Gastrocnemius medialis (tissue), 4 donors: Measurements from ENCODE around the gene IARS1. TPM values are rescaled to one million over a fixed set of nuclear protein-coding genes. Genes with fewer than 3 reads are reported as not detected.

Experiments used
- ATAC-seq, 2 donors: fragments of 150-250 bp; one replicate each; pipeline ENCODE4 v1.9.1; 2016
- DNase-seq, 2 donors: peaks; one replicate each; pipeline ENCODE4 v3.0.0-alpha.2; 2019
- H3K27ac ChIP-seq, 4 donors: fragments of 200-600 bp; sonication (generic); 1 replicate in 1 of 4; 2 replicates in 3 of 4; pipeline ENCODE4 v1.5.1; 2016 to 2018; ENCODE audit warnings: mild to moderate bottlenecking in 2 of 4, moderate library complexity in 1 of 4
- H3K27me3 ChIP-seq, 3 donors: fragments of 200-600 bp; sonication (generic) in 2 of 3; 1 replicate in 1 of 3; 2 replicates in 2 of 3; pipeline versions ENCODE4 v1.5.1 to v1.6.0; 2016 to 2019; ENCODE audit warnings: mild to moderate bottlenecking in 1 of 3, moderate library complexity in 1 of 3
- H3K36me3 ChIP-seq, 2 donors: fragments of 200-600 bp; sonication (generic) in 1 of 2; one replicate each; pipeline ENCODE4 v1.5.1; 2017 to 2018
- H3K4me1 ChIP-seq, 2 donors: fragments of 200-600 bp; sonication (generic) in 1 of 2; one replicate each; pipeline ENCODE4 v1.5.1; 2016 to 2017; ENCODE audit warnings: mild to moderate bottlenecking in 2 of 2
- H3K4me3 ChIP-seq, 4 donors: fragments of 200-600 bp; sonication (generic) in 3 of 4; 1 replicate in 1 of 4; 2 replicates in 3 of 4; pipeline ENCODE4 v1.5.1; 2016 to 2019; ENCODE audit warnings: mild to moderate bottlenecking in 2 of 4
- H3K9me3 ChIP-seq, 3 donors: fragments of 200-600 bp; sonication (generic) in 2 of 3; 1 replicate in 1 of 3; 2 replicates in 2 of 3; pipeline ENCODE4 v1.5.1; 2016 to 2019
- POLR2A ChIP-seq, 2 donors: fragments of 450-650 bp; IDR thresholded peaks; one replicate each; pipeline ENCODE4 v1.6.1; 2017; ENCODE audit warnings: antibody characterized with exemption in 2 of 2, mild to moderate bottlenecking in 2 of 2, moderate library complexity in 2 of 2
- in situ Hi-C, 4 donors: fragments of 200-750 bp; cut with MboI; loops; one replicate each; pipeline versions ENCODE4 v1.15.0 to v1.8.0; 2017; ENCODE audit warnings: low sequenced_read_pairs in 4 of 4
- intact Hi-C: fragments of 100-400 bp; cut with DNase I; formaldehyde crosslinking; loops from one replicate; pipeline ENCODE4 v1.15.1; 2023; ENCODE audit warnings: low total_unique reads
- total RNA-seq, 4 donors: library from RNA; depleted of rRNA; stranded (reverse); fragments of >200 nt; gene quantifications; one replicate each; pipeline versions ENCODE4 v1.1.0 to v1.2.3, GENCODE V29; 2016
- TF ChIP-seq, protein P1 (sequence below), 5 experiments: fragments of 450-650 bp in 3 of 5; fragments of 200-600 bp in 2 of 5; sonication (generic) in 2 of 5; IDR thresholded peaks in 4 of 5; conservative IDR thresholded peaks in 1 of 5; 1 replicate in 4 of 5; 2 replicates in 1 of 5; pipeline ENCODE4 v1.5.1; 2016 to 2019; ENCODE audit warnings: antibody characterized with exemption in 5 of 5, mild to moderate bottlenecking in 3 of 5, moderate library complexity in 3 of 5

The IARS1 gene
- total RNA-seq, 4 donors from 2014 or later = 87.0 to 111 (median 100) TPM

DNA sequence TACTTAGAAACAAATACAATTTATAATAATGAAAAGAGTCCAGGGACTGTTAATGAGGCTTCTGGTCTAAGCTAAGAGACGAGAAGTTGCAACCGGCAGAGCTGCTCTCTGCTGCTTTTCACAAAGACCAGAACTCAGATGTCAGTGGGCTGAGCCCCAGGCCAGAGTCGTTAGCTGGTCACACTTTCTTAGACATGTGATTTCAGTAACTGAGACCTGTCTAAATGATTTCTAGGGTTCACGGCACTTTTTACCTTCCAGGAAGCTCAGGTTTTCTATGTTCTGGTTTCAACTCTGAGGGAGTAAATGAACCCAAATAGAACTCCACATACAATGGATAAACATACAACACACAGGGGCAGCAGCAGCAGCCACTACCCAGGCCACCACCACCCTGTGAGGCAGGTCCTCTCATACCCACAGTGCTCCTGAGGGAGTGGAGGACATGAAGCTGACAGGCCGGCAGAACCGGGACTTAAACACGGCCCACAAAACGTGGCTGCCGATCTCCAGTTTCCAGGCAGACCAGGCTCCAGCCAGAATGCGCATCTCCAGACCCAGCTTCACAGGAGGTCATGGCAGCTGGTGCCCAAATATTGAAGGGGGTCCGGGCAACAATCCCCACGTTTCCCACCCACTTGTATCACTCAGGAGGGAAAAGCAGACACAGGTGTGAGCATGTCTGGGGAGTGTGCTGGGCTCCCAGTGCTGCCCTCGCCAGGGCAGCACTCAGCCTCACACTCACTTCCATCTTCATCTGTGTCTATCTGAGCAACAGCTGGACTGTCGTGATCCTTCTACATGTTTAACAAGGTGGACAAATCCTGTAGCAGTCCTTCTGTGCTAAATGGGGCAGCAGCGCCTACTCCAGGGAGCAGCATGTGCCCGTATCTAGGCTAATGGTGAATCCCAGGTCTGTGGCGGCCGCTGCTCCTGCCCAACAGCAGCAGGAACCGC, 38.8 kb downstream of the IARS1 start:
- DNase-seq (no peak), ATAC-seq (no peak)
- Histone ChIP-seq H3K27me3 (no peaks in the 10 kb centered on the region), H3K9me3 (no peaks in the 10 kb centered on the region), H3K4me1 (no peaks in the 10 kb centered on the region), H3K4me3 (no peak overlapping the region), H3K36me3 (peaks cover 0 to 100% of the 10 kb centered on the region in 2 donors), H3K27ac (no peak overlapping the region)
- TF ChIP-seq, protein P1, sequence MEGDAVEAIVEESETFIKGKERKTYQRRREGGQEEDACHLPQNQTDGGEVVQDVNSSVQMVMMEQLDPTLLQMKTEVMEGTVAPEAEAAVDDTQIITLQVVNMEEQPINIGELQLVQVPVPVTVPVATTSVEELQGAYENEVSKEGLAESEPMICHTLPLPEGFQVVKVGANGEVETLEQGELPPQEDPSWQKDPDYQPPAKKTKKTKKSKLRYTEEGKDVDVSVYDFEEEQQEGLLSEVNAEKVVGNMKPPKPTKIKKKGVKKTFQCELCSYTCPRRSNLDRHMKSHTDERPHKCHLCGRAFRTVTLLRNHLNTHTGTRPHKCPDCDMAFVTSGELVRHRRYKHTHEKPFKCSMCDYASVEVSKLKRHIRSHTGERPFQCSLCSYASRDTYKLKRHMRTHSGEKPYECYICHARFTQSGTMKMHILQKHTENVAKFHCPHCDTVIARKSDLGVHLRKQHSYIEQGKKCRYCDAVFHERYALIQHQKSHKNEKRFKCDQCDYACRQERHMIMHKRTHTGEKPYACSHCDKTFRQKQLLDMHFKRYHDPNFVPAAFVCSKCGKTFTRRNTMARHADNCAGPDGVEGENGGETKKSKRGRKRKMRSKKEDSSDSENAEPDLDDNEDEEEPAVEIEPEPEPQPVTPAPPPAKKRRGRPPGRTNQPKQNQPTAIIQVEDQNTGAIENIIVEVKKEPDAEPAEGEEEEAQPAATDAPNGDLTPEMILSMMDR (IDR thresholded peaks at IDR 0.05 in 4 of 5, conservative IDR thresholded peaks at IDR 0.05 in 1 of 5) = no peak
- TF ChIP-seq POLR2A (IDR thresholded peaks at IDR 0.05) = no peak
- intact Hi-C loops = no loop called here
- in situ Hi-C loops = no loop called here

DNA sequence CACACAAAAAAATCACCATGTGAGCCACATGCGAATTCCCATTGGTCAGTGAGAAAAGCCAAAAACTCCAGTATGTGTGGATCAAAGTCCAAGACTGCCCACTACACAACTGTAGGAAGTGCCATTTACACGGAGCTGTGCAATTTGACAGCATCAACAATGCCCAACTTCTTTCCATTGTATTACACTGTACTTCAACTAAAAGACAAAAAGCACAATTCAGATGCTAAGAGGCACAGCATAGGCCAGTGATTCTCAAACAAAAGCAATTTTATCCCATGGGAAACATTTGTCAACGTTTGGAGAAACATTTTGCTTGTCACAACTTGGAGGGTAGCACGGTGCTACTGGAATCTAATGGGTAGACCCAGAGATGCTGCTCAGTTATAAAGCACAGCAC, 39.8 kb downstream of the IARS1 start:
- Histone ChIP-seq H3K4me3 (no peak overlapping the region), H3K27me3 (no peaks in the 10 kb centered on the region), H3K9me3 (no peaks in the 10 kb centered on the region), H3K4me1 (no peaks in the 10 kb centered on the region), H3K27ac (no peak overlapping the region), H3K36me3 (peaks cover 0 to 100% of the 10 kb centered on the region in 2 donors)
- no peak for DNase-seq
- ATAC-seq = no peak
- no peak for TF ChIP-seq POLR2A (IDR thresholded peaks at IDR 0.05)
- TF ChIP-seq, protein P1 (IDR thresholded peaks at IDR 0.05 in 4 of 5, conservative IDR thresholded peaks at IDR 0.05 in 1 of 5) = no peak
- intact Hi-C loops = no loop called here
- in situ Hi-C loops = no loop called here

DNA sequence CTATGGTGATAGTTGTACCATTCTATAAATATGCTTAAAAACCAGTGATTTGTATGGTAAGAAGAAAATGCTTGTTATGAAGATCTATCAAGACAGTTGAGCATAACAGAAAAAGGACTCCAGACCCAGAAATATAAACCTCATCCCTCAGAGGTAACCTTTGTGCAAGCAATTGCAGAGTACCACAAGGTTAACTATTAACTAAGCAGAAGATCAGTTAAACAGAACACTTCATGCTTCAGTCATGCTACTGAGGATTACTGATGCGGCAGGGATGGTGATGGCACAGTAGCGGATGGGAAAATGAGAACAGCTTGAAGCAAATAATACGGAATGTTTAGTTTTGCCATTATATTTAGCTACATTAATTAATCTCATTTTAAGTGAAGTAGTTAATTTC, 45.5 kb downstream of the IARS1 start:
- no peak for DNase-seq
- in situ Hi-C loops = no loop called here
- intact Hi-C loops = no loop called here

DNA sequence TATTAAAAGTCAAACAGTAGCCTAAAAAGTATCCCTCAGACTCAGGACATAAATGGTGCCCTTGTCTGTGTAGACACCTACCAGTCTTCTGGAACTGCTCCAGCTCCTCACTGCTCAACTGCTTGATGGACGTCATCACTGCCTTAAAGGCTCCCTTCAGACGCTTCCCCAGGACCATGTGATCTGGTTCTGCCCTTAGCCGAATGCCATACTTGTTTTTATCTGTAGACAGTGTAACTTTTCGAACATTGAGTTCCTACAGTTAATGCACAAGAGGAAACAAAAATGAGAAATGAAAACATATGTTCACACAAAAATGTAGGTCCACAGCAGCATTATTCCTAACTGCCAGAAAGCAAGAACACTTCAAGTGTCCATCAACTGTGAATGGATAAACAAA, 46.2 kb downstream of the IARS1 start:
- H3K4me1 ChIP-seq = no peaks in the 10 kb centered on the region
- H3K27me3 ChIP-seq = no peaks in the 10 kb centered on the region
- no peak for ATAC-seq
- H3K4me3 ChIP-seq = no peak overlapping the region
- H3K36me3 ChIP-seq = peaks cover 9 to 99% of the 10 kb centered on the region in 2 donors
- intact Hi-C loops (no loop called here), in situ Hi-C loops (no loop called here)
- DNase-seq = no peak
- H3K27ac ChIP-seq = no peak overlapping the region
- TF ChIP-seq POLR2A (IDR thresholded peaks at IDR 0.05) = no peak
- TF ChIP-seq, protein P1 (IDR thresholded peaks at IDR 0.05 in 4 of 5, conservative IDR thresholded peaks at IDR 0.05 in 1 of 5) = no peak
- H3K9me3 ChIP-seq = no peaks in the 10 kb centered on the region

More for the DNA sequence above, 45.5 kb downstream of the IARS1 start:
- ATAC-seq = no peak
- Histone ChIP-seq H3K27ac (no peak overlapping the region), H3K36me3 (peaks cover 9 to 99% of the 10 kb centered on the region in 2 donors), H3K4me3 (no peak overlapping the region), H3K4me1 (no peaks in the 10 kb centered on the region), H3K27me3 (no peaks in the 10 kb centered on the region), H3K9me3 (no peaks in the 10 kb centered on the region)
- TF ChIP-seq, protein P1 (IDR thresholded peaks at IDR 0.05 in 4 of 5, conservative IDR thresholded peaks at IDR 0.05 in 1 of 5) = no peak
- TF ChIP-seq POLR2A (IDR thresholded peaks at IDR 0.05) = no peak
